OCI-M2 (cell line): Measurements from ENCODE around the gene METTL24.
"Not testable (repeated sequence)": the region's sequence is repeated elsewhere in the genome, so short reads cannot be mapped to it uniquely, and the experiment has no call there.

Source experiments
- DNase-seq: peaks from one replicate; lab custom pipeline; 2025; ENCODE audit not compliant: unreplicated experiment; lab: John Stamatoyannopoulos, UW

METTL24 gene

GRCh38 chr6:110270165-110270564 lies 88.0 kb downstream of the METTL24 start:
- no peak for DNase-seq

GRCh38 chr6:110269623-110270022 lies 88.5 kb downstream of the METTL24 start:
- no peak for DNase-seq

GRCh38 chr6:110266996-110267395 lies 91.2 kb downstream of the METTL24 start:
- no peak for DNase-seq

- no peak for DNase-seq
Observed at GRCh38 chr6:110265273-110265672, 92.9 kb downstream of the METTL24 start.

GRCh38 chr6:110256366-110256765 lies 101.8 kb downstream of the METTL24 start:
- no peak for DNase-seq

- peak; percentile 19 for DNase-seq
Observed at GRCh38 chr6:110255211-110255750, 102.9 kb downstream of the METTL24 start.

GRCh38 chr6:110250838-110251237 lies 107.3 kb downstream of the METTL24 start:
- no peak for DNase-seq

GRCh38 chr6:110250058-110250457 lies 108.1 kb downstream of the METTL24 start:
- no peak for DNase-seq

GRCh38 chr6:110246900-110247546 lies 111.1 kb downstream of the METTL24 start:
- DNase-seq = no peak

- no peak for DNase-seq
Observed at GRCh38 chr6:110246378-110246777, 111.8 kb downstream of the METTL24 start.

- not testable (repeated sequence) for DNase-seq
Observed at GRCh38 chr6:110244621-110245020, 113.5 kb downstream of the METTL24 start.

- peak; percentile 17 for DNase-seq
Observed at GRCh38 chr6:110239526-110240274, 118.4 kb downstream of the METTL24 start.

- DNase-seq = not testable (repeated sequence)
Observed at GRCh38 chr6:110236007-110236406, 122.1 kb downstream of the METTL24 start.

GRCh38 chr6:110233770-110234374 lies 124.3 kb downstream of the METTL24 start:
- no peak for DNase-seq

- DNase-seq = no peak
Observed at GRCh38 chr6:110232450-110232849, 125.7 kb downstream of the METTL24 start.

- no peak for DNase-seq
Observed at GRCh38 chr6:110226261-110226660, 131.9 kb downstream of the METTL24 start.

- DNase-seq = no peak
Observed at GRCh38 chr6:110221738-110222137, 136.4 kb downstream of the METTL24 start.

GRCh38 chr6:110217266-110217665 lies 140.9 kb downstream of the METTL24 start:
- no peak for DNase-seq

- no peak for DNase-seq
Observed at GRCh38 chr6:110216140-110216539, 142.0 kb downstream of the METTL24 start.

- DNase-seq = no peak
Observed at GRCh38 chr6:110214338-110214737, 143.8 kb downstream of the METTL24 start.

GRCh38 chr6:110211753-110212152 lies 146.4 kb downstream of the METTL24 start:
- DNase-seq = no peak

- DNase-seq = no peak
Observed at GRCh38 chr6:110207652-110208051, 150.5 kb downstream of the METTL24 start.
